Endodermal cell (in vitro differentiated cells): ENCODE results near the gene TMEM119. TPM values are rescaled to one million over a fixed set of nuclear protein-coding genes. Genes with fewer than 3 reads are reported as not detected.

Source experiments
- DNase-seq: peaks from one replicate; pipeline ENCODE4 v3.0.0-alpha.2; 2017
- H3K27ac ChIP-seq: 2 replicates; pipeline ENCODE4 v1.5.1; 2013; ENCODE audit warnings: mild to moderate bottlenecking, low read depth, low read length, moderate library complexity
- H3K27me3 ChIP-seq: 2 replicates; pipeline ENCODE4 v1.6.1; 2013; ENCODE audit warnings: mild to moderate bottlenecking, low read length, moderate library complexity; ENCODE audit not compliant: insufficient read depth, control insufficient read depth, poor library complexity, severe bottlenecking
- H3K36me3 ChIP-seq: 2 replicates; pipeline ENCODE4 v1.7.0; 2013; ENCODE audit warnings: mild to moderate bottlenecking, low read length, moderate library complexity; ENCODE audit not compliant: control insufficient read depth, insufficient read depth
- H3K4me1 ChIP-seq: one replicate; pipeline ENCODE4 v1.7.0; 2013; ENCODE audit warnings: low read length; ENCODE audit not compliant: control insufficient read depth, insufficient read depth
- H3K4me3 ChIP-seq: 2 replicates; pipeline ENCODE4 v1.5.1; 2013; ENCODE audit warnings: mild to moderate bottlenecking, low read length, moderate library complexity
- H3K9ac ChIP-seq: 2 replicates; pipeline ENCODE4 v1.6.1; 2013; ENCODE audit warnings: mild to moderate bottlenecking, low read length, moderate library complexity; ENCODE audit not compliant: poor library complexity, severe bottlenecking; ENCODE audit errors: extremely low read depth
- H3K9me3 ChIP-seq: 2 replicates; pipeline ENCODE4 v1.6.1; 2013; ENCODE audit warnings: mild to moderate bottlenecking, low read length, moderate library complexity; ENCODE audit not compliant: control insufficient read depth
- H3K27ac Mint-ChIP-seq: 2 replicates; pipeline ENCODE4 v1.8.0; 2020; ENCODE audit warnings: mixed read lengths
- H3K27me3 Mint-ChIP-seq: 2 replicates; pipeline ENCODE4 v1.8.0; 2021; ENCODE audit warnings: mild to moderate bottlenecking, mixed read lengths; ENCODE audit not compliant: insufficient read depth
- H3K36me3 Mint-ChIP-seq: 2 replicates; pipeline ENCODE4 v1.8.0; 2020; ENCODE audit warnings: low read depth, mixed read lengths
- H3K4me1 Mint-ChIP-seq: 2 replicates; pipeline ENCODE4 v1.8.0; 2020; ENCODE audit warnings: mixed read lengths
- H3K4me3 Mint-ChIP-seq: 2 replicates; pipeline ENCODE4 v1.8.0; 2020; ENCODE audit warnings: mild to moderate bottlenecking, moderate library complexity, mixed read lengths
- H3K9me3 Mint-ChIP-seq: 2 replicates; pipeline ENCODE4 v1.8.0; 2020; ENCODE audit warnings: mild to moderate bottlenecking, mixed read lengths
- CTCF ChIP-seq: fragments of 200-600 bp; sonication (generic); conservative IDR thresholded peaks from 2 replicates; pipeline ENCODE4 v1.5.0; 2021; ENCODE audit warnings: antibody characterized with exemption, mild to moderate bottlenecking
- WGBS, 2 experiments: methylation state at CpG; one replicate each; pipeline versions ENCODE4 v1.1.5 to v1.1.7; 2013; ENCODE audit warnings: missing lambda C conversion rate in 2 of 2, mixed read lengths in 1 of 2; ENCODE audit not compliant: insufficient coverage in 1 of 2, insufficient read length in 1 of 2; 5-methylcytosine and 5-hydroxymethylcytosine counted together
- total RNA-seq, 2 donors: library from RNA; stranded (reverse); fragmentation: NEBNext Ultra II Directional in 1 of 2; extraction: Animal tissue kit (Norgen Biotek cat#: 25700) in 1 of 2; gene quantifications; 2 replicates in 1 of 2; 3 replicates in 1 of 2; pipeline ENCODE4 v1.2.1, GENCODE V29; 2021

The TMEM119 gene
- total RNA-seq, 2 donors from 2014 or later, result 0.11 to 0.15 TPM

GRCh38 chr12:108562348-108563135 lies 35.3 kb downstream of the TMEM119 start, which contains the start of gene ISCU:
ISCU (plus strand) TSS chr12:108562596; CDS start chr12:108562623, 27 bp downstream.
- no peaks in the 10 kb centered on the region for H3K27me3 Mint-ChIP-seq
- Histone ChIP-seq H3K9me3 (no peaks in the 10 kb centered on the region), H3K9ac (peak within 1 kb of the TSS; percentile 98), H3K36me3 (peaks cover 46% of the 10 kb centered on the region), H3K4me3 (peak within 1 kb of the TSS; percentile 96), H3K4me1 (no peaks in the 10 kb centered on the region), H3K27ac (peak within 1 kb of the TSS; percentile 98), H3K27me3 (no peaks in the 10 kb centered on the region)
- H3K36me3 Mint-ChIP-seq, result peaks cover 37% of the 10 kb centered on the region
- H3K27ac Mint-ChIP-seq, result peak within 1 kb of the TSS; percentile 100
- WGBS, 2 experiments, result 0 to 1% methylated on average over 15 to 72 of the region's 72 CpGs
- H3K4me3 Mint-ChIP-seq, result peak within 1 kb of the TSS; percentile 94
- peak; percentile 100 for DNase-seq
- H3K9me3 Mint-ChIP-seq, result no peaks in the 10 kb centered on the region
- H3K4me1 Mint-ChIP-seq, result peaks cover 15% of the 10 kb centered on the region
- TF ChIP-seq CTCF, result no peak

GRCh38 chr12:108561852-108562347 lies 36.0 kb downstream of the TMEM119 start:
- Histone ChIP-seq H3K4me1 (no peaks in the 10 kb centered on the region), H3K4me3 (peak overlapping the region; percentile 94), H3K27ac (peak overlapping the region; percentile 98), H3K27me3 (no peaks in the 10 kb centered on the region), H3K9ac (peak overlapping the region; percentile 98), H3K9me3 (no peaks in the 10 kb centered on the region), H3K36me3 (peaks cover 43% of the 10 kb centered on the region)
- Mint-ChIP-seq H3K27me3 (no peaks in the 10 kb centered on the region), H3K4me3 (peak overlapping the region; percentile 94), H3K9me3 (no peaks in the 10 kb centered on the region), H3K27ac (peak overlapping the region; percentile 100), H3K36me3 (peaks cover 35% of the 10 kb centered on the region), H3K4me1 (peaks cover 15% of the 10 kb centered on the region)
- DNase-seq, result no peak
- 1% methylated on average over 10 to 20 of the region's 20 CpGs for whole genome bisulfite sequencing, 2 experiments
- TF ChIP-seq CTCF, result no peak

- H3K9me3 ChIP-seq, result no peaks in the 10 kb centered on the region
- no peaks in the 10 kb centered on the region for H3K4me1 ChIP-seq
- H3K4me3 ChIP-seq, result peak within 1 kb of the TSS; percentile 94
- H3K9me3 Mint-ChIP-seq, result no peaks in the 10 kb centered on the region
- H3K36me3 Mint-ChIP-seq, result peaks cover 34% of the 10 kb centered on the region
- peak within 1 kb of the TSS; percentile 94 for H3K4me3 Mint-ChIP-seq
- DNase-seq, result peak; percentile 93
- peaks cover 40% of the 10 kb centered on the region for H3K36me3 ChIP-seq
- peak within 1 kb of the TSS; percentile 98 for H3K9ac ChIP-seq
- H3K4me1 Mint-ChIP-seq, result peaks cover 15% of the 10 kb centered on the region
- H3K27ac Mint-ChIP-seq, result peak within 1 kb of the TSS; percentile 100
- no peaks in the 10 kb centered on the region for H3K27me3 ChIP-seq
- no peaks in the 10 kb centered on the region for H3K27me3 Mint-ChIP-seq
- no peak for TF ChIP-seq CTCF
- H3K27ac ChIP-seq, result peak within 1 kb of the TSS; percentile 98
- WGBS, 2 experiments, result 0 to 1% methylated on average over 38 to 57 of the region's 57 CpGs
Measured at GRCh38 chr12:108560752-108561719, 36.8 kb downstream of the TMEM119 start, which contains the start of gene SART3. SART3 (minus strand) TSS chr12:108561173; CDS start chr12:108561154, 19 bp downstream.
